MG63 (cell line): ENCODE data around the gene FAF1. TPM values are rescaled to one million over a fixed set of nuclear protein-coding genes. Genes with fewer than 3 reads are reported as not detected.

Experiments used
- DNase-seq: peaks from one replicate; pipeline ENCODE4 v3.0.0-alpha.2; 2020
- H3K27me3 ChIP-seq: fragments of 250-450 bp; sonication (Bioruptor Pico); 2 replicates; pipeline ENCODE4 v1.5.1; 2020; ENCODE audit warnings: mild to moderate bottlenecking, moderate library complexity
- H3K36me3 ChIP-seq: fragments of 250-450 bp; sonication (Bioruptor Pico); 2 replicates; pipeline ENCODE4 v1.5.1; 2020; ENCODE audit warnings: mild to moderate bottlenecking, moderate library complexity
- H3K4me3 ChIP-seq: fragments of 250-450 bp; sonication (Bioruptor Pico); 2 replicates; pipeline ENCODE4 v1.5.1; 2020; ENCODE audit warnings: mild to moderate bottlenecking, moderate library complexity
- H3K9me3 ChIP-seq: fragments of 250-450 bp; sonication (Bioruptor Pico); 2 replicates; pipeline ENCODE4 v1.5.1; 2020; ENCODE audit warnings: mild to moderate bottlenecking, moderate library complexity
- total RNA-seq: library from RNA; depleted of rRNA; stranded (reverse); fragments of >200 nt; shearing (Covaris generic); gene quantifications from 2 replicates; pipeline ENCODE4 v1.2.3, GENCODE V29; 2014; ENCODE audit warnings: low replicate concordance

The FAF1 gene
- total RNA-seq, 1 experiment from 2014 or later, result 58.6 TPM

- DNase-seq, result no peak
- no peaks in the 10 kb centered on the region for H3K9me3 ChIP-seq
- H3K4me3 ChIP-seq, result peak overlapping the region; percentile 76
- H3K36me3 ChIP-seq, result no peaks in the 10 kb centered on the region
- no peaks in the 10 kb centered on the region for H3K27me3 ChIP-seq
Observed at GRCh38 chr1:50981741-50982140, 21.7 kb upstream of the FAF1 start.

- H3K4me3 ChIP-seq, result peak overlapping the region; percentile 76
- DNase-seq, result no peak
- H3K27me3 ChIP-seq, result no peaks in the 10 kb centered on the region
- H3K36me3 ChIP-seq, result no peaks in the 10 kb centered on the region; the same call in 1 of the 2 replicates
- no peaks in the 10 kb centered on the region for H3K9me3 ChIP-seq
Observed at GRCh38 chr1:50980505-50980904, 20.4 kb upstream of the FAF1 start.

- no peaks in the 10 kb centered on the region for H3K9me3 ChIP-seq
- peak overlapping the region; percentile 76 for H3K4me3 ChIP-seq
- H3K27me3 ChIP-seq, result no peaks in the 10 kb centered on the region
- peaks cover 2% of the 10 kb centered on the region for H3K36me3 ChIP-seq
- no peak for DNase-seq
Observed at GRCh38 chr1:50979937-50980336, 19.9 kb upstream of the FAF1 start.

DNA sequence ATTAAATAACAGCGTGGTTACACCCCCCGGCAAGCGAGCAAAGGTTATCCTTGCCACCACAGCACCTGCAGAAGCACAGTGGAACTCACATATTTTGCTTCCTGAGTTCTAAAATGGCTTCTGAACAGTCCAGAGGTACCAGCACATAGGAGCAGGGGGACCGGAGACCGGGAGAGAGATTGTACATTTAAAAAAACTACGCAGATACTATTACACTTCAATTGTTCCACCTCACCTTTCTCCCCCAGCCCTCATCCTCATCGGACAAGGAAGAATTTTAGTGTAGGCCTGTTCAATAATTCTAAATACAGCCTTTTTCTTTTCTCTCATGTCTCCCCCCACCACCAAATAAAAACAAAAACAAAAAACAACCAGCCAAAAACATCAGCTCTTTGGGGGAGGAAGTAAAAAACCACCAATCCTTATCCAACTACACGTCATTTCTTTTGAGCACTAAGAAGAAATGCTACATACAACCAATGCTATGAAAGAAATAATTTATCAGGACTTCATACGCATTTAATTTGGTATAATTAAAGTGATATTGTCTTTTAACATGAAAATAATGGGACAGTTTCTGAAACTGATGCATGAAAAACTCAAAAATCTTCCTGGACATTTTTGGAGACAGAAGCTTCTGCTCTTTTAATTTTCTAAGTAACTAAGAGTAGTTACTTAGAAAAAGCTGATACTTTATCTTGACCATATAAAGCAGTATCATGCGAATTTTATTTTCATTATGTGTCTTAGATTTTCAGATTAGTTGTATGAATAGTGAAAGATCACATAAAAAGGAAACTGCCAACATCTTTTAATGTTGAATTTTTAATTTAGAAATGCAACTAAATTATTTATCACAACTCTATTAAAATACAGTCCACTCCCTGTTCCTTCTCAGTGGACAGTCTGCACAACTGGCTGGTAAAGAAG is 19.1 kb upstream of the FAF1 start:
- peak; percentile 32 for DNase-seq
- H3K36me3 ChIP-seq, result peaks cover 10% of the 10 kb centered on the region
- H3K4me3 ChIP-seq, result peak overlapping the region; percentile 76
- H3K9me3 ChIP-seq, result no peaks in the 10 kb centered on the region
- no peaks in the 10 kb centered on the region for H3K27me3 ChIP-seq

GRCh38 chr1:50978144-50978851 is 18.2 kb upstream of the FAF1 start:
- Histone ChIP-seq H3K36me3 (peaks cover 17% of the 10 kb centered on the region), H3K4me3 (peak overlapping the region; percentile 76), H3K27me3 (no peaks in the 10 kb centered on the region), H3K9me3 (no peaks in the 10 kb centered on the region)
- DNase-seq, result peak; percentile 90

- Histone ChIP-seq H3K36me3 (peaks cover 22% of the 10 kb centered on the region), H3K4me3 (peak overlapping the region; percentile 76), H3K9me3 (no peaks in the 10 kb centered on the region), H3K27me3 (no peaks in the 10 kb centered on the region)
- peak; percentile 78 for DNase-seq
Observed at GRCh38 chr1:50977575-50978143, 17.6 kb upstream of the FAF1 start.

- peak overlapping the region; percentile 76 for H3K4me3 ChIP-seq
- DNase-seq, result peak; percentile 56
- no peaks in the 10 kb centered on the region for H3K9me3 ChIP-seq
- H3K36me3 ChIP-seq, result peaks cover 26% of the 10 kb centered on the region
- no peaks in the 10 kb centered on the region for H3K27me3 ChIP-seq
Observed at GRCh38 chr1:50976890-50977574, 17.0 kb upstream of the FAF1 start.

- H3K27me3 ChIP-seq, result no peaks in the 10 kb centered on the region
- H3K4me3 ChIP-seq, result peak overlapping the region; percentile 76
- H3K36me3 ChIP-seq, result peaks cover 32% of the 10 kb centered on the region
- DNase-seq, result peak; percentile 31
- no peaks in the 10 kb centered on the region for H3K9me3 ChIP-seq
Observed at GRCh38 chr1:50976111-50976889, 16.2 kb upstream of the FAF1 start.

- Histone ChIP-seq H3K4me3 (peak overlapping the region; percentile 76), H3K9me3 (no peaks in the 10 kb centered on the region), H3K36me3 (peaks cover 34% of the 10 kb centered on the region), H3K27me3 (no peaks in the 10 kb centered on the region)
- no peak for DNase-seq
Observed at GRCh38 chr1:50975436-50975835, 15.4 kb upstream of the FAF1 start.

- H3K36me3 ChIP-seq, result peaks cover 34% of the 10 kb centered on the region
- H3K9me3 ChIP-seq, result no peaks in the 10 kb centered on the region
- no peaks in the 10 kb centered on the region for H3K27me3 ChIP-seq
- H3K4me3 ChIP-seq, result peak overlapping the region; percentile 81
- no peak for DNase-seq
Observed at GRCh38 chr1:50974618-50974935, 14.5 kb upstream of the FAF1 start.

DNA sequence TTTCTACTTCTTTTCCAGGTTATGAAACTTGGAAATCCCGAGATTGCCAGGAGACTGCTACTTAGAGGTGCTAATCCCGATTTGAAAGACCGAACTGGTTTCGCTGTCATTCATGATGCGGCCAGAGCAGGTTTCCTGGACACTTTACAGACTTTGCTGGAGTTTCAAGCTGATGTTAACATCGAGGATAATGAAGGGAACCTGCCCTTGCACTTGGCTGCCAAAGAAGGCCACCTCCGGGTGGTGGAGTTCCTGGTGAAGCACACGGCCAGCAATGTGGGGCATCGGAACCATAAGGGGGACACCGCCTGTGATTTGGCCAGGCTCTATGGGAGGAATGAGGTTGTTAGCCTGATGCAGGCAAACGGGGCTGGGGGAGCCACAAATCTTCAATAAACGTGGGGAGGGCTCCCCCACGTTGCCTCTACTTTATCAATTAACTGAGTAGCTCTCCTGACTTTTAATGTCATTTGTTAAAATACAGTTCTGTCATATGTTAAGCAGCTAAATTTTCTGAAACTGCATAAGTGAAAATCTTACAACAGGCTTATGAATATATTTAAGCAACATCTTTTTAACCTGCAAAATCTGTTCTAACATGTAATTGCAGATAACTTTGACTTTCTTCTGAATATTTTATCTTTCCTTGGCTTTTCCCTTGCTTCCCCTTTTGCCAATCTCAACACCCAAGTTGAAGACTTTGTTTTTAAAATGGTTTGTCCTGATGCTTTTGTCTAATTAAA is 14.0 kb upstream of the FAF1 start:
- peak; percentile 36 for DNase-seq
- Histone ChIP-seq H3K9me3 (no peaks in the 10 kb centered on the region), H3K4me3 (peak overlapping the region; percentile 81), H3K36me3 (peaks cover 34% of the 10 kb centered on the region), H3K27me3 (no peaks in the 10 kb centered on the region)

- peaks cover 34% of the 10 kb centered on the region for H3K36me3 ChIP-seq
- H3K27me3 ChIP-seq, result no peaks in the 10 kb centered on the region
- no peaks in the 10 kb centered on the region for H3K9me3 ChIP-seq
- H3K4me3 ChIP-seq, result peak overlapping the region; percentile 81
- DNase-seq, result no peak
Observed at GRCh38 chr1:50973255-50973654, 13.2 kb upstream of the FAF1 start.

- DNase-seq, result no peak
- Histone ChIP-seq H3K27me3 (no peaks in the 10 kb centered on the region), H3K4me3 (peak overlapping the region; percentile 81), H3K36me3 (peaks cover 34% of the 10 kb centered on the region), H3K9me3 (no peaks in the 10 kb centered on the region)
Observed at GRCh38 chr1:50972766-50973165, 12.7 kb upstream of the FAF1 start.

DNA sequence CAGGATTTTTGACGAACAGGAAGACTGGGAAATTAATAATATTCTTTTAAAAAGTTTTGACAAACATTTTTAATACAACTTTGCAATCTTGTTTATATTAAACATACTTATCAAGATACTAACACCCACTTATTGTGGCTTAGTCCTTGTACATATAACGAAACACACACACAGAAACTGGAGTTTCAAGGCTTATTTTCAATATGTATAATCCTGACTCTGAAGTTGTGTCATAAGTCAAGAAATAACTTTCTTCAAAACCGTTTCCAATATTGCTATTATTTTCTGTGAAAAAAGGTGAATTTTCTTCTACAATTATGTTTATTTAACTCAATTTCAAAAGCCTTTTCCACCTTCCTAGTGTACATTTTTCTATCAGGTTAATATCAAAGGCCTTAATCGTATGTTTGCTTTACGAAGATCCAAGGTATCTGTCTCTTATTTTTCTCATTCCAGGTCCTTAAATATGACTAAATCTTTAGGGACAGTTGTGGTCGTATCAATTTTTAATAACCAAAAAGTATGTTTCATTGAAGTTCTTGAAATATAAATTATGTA is 11.8 kb upstream of the FAF1 start:
- H3K4me3 ChIP-seq, result peak overlapping the region; percentile 81
- no peaks in the 10 kb centered on the region for H3K27me3 ChIP-seq
- no peak for DNase-seq
- no peaks in the 10 kb centered on the region for H3K9me3 ChIP-seq
- H3K36me3 ChIP-seq, result peaks cover 34% of the 10 kb centered on the region

- Histone ChIP-seq H3K36me3 (peaks cover 34% of the 10 kb centered on the region), H3K4me3 (peak overlapping the region; percentile 81), H3K27me3 (no peaks in the 10 kb centered on the region), H3K9me3 (no peaks in the 10 kb centered on the region)
- DNase-seq, result no peak
Observed at GRCh38 chr1:50970931-50971582, 11.0 kb upstream of the FAF1 start.
